Neural progenitor cell (in vitro differentiated cells): Measurements from ENCODE around the gene PPP2R2D. TPM values are rescaled to one million over a fixed set of nuclear protein-coding genes. Genes with fewer than 3 reads are reported as not detected.

Source experiments
- DNase-seq: peaks from one replicate; pipeline ENCODE4 v3.0.0-alpha.2; 2016; ENCODE audit warnings: low spot score
- H2AFZ ChIP-seq: fragments of 200-600 bp; sonication (generic); replicated peaks from 2 replicates; pipeline ENCODE4 v1.6.1; 2016; ENCODE audit warnings: antibody characterized with exemption
- H3F3A ChIP-seq: fragments of 200-600 bp; sonication (generic); 2 replicates; pipeline ENCODE4 v1.6.1; 2016; ENCODE audit warnings: antibody characterized with exemption, low read depth
- H3K27ac ChIP-seq: fragments of 200-600 bp; sonication (generic); 2 replicates; pipeline ENCODE4 v1.5.1; 2016; ENCODE audit warnings: mild to moderate bottlenecking
- H3K27me3 ChIP-seq: fragments of 200-600 bp; sonication (generic); 2 replicates; pipeline ENCODE4 v1.6.1; 2016; ENCODE audit warnings: mild to moderate bottlenecking, moderate library complexity
- H3K36me3 ChIP-seq: fragments of 200-600 bp; sonication (generic); 2 replicates; pipeline ENCODE4 v1.5.1; 2016
- H3K4me1 ChIP-seq: fragments of 200-600 bp; sonication (generic); 2 replicates; pipeline ENCODE4 v1.6.1; 2016; ENCODE audit warnings: mixed run types
- H3K4me2 ChIP-seq: fragments of 200-600 bp; sonication (generic); 2 replicates; pipeline ENCODE4 v1.6.1; 2016
- H3K4me3 ChIP-seq: fragments of 200-600 bp; sonication (generic); 2 replicates; pipeline ENCODE4 v1.5.1; 2016
- H3K79me2 ChIP-seq: fragments of 200-600 bp; sonication (generic); 2 replicates; pipeline ENCODE4 v1.6.1; 2016; ENCODE audit warnings: low read depth
- H3K9ac ChIP-seq: fragments of 200-600 bp; sonication (generic); 2 replicates; pipeline ENCODE4 v1.6.1; 2016
- H3K9me3 ChIP-seq: fragments of 200-600 bp; sonication (generic); 2 replicates; pipeline ENCODE4 v1.5.1; 2016; ENCODE audit warnings: low read depth
- H4K20me1 ChIP-seq: fragments of 200-600 bp; sonication (generic); 2 replicates; pipeline ENCODE4 v1.6.1; 2016; ENCODE audit warnings: low read depth
- H3K27ac Mint-ChIP-seq: 3 replicates; pipeline ENCODE4 v1.8.0; 2021; ENCODE audit warnings: mixed read lengths
- H3K27me3 Mint-ChIP-seq: 2 replicates; pipeline ENCODE4 v1.8.0; 2022; ENCODE audit warnings: low read depth, mild to moderate bottlenecking, inconsistent platforms, moderate library complexity, mixed read lengths; ENCODE audit not compliant: insufficient read depth
- H3K36me3 Mint-ChIP-seq: 3 replicates; pipeline ENCODE4 v1.8.0; 2021; ENCODE audit warnings: mixed read lengths
- H3K4me1 Mint-ChIP-seq: 3 replicates; pipeline ENCODE4 v1.8.0; 2021; ENCODE audit warnings: mixed read lengths
- H3K4me3 Mint-ChIP-seq: 3 replicates; pipeline ENCODE4 v1.8.0; 2021; ENCODE audit warnings: mild to moderate bottlenecking, moderate library complexity, mixed read lengths
- H3K9me3 Mint-ChIP-seq: 3 replicates; pipeline ENCODE4 v1.8.0; 2020; ENCODE audit warnings: mixed read lengths
- CTCF ChIP-seq: fragments of 200-600 bp; sonication (generic); IDR thresholded peaks from 2 replicates; pipeline ENCODE4 v1.5.1; 2017; ENCODE audit warnings: antibody characterized with exemption, mild to moderate bottlenecking
- EZH2 ChIP-seq: fragments of 200-600 bp; sonication (generic); IDR thresholded peaks from 2 replicates; pipeline ENCODE4 v1.6.1; 2017; ENCODE audit warnings: antibody characterized with exemption, mild to moderate bottlenecking, moderate library complexity
- EZH2phosphoT487 ChIP-seq: fragments of 200-600 bp; sonication (generic); IDR thresholded peaks from 2 replicates; pipeline ENCODE4 v1.6.1; 2017; ENCODE audit warnings: antibody characterized with exemption
- total RNA-seq: library from RNA; depleted of rRNA; stranded (reverse); fragments of >200 nt; gene quantifications from 2 replicates; pipeline ENCODE4 v1.2.3, GENCODE V29; 2015; ENCODE audit warnings: low replicate concordance

Gene PPP2R2D
- total RNA-seq, 1 donor from 2014 or later: 28.1 TPM

- Mint-ChIP-seq H3K27me3 (peaks cover 3% of the 10 kb centered on the region), H3K36me3 (peaks cover 29% of the 10 kb centered on the region), H3K9me3 (peaks cover 6% of the 10 kb centered on the region), H3K4me1 (no peaks in the 10 kb centered on the region), H3K4me3 (no peak overlapping the region), H3K27ac (no peak overlapping the region)
- Histone ChIP-seq H2AFZ (no peak overlapping the region), H4K20me1 (no peaks in the 10 kb centered on the region), H3K36me3 (no peaks in the 10 kb centered on the region), H3K79me2 (no peaks in the 10 kb centered on the region), H3K9ac (no peak overlapping the region), H3K27me3 (no peaks in the 10 kb centered on the region), H3K27ac (no peak overlapping the region), H3K9me3 (no peaks in the 10 kb centered on the region), H3K4me3 (no peak overlapping the region), H3K4me1 (no peaks in the 10 kb centered on the region), H3K4me2 (no peak overlapping the region), H3F3A (peaks cover 5% of the 10 kb centered on the region)
- TF ChIP-seq EZH2 (no peak), EZH2phosphoT487 (no peak), CTCF (no peak)
- no peak for DNase-seq
Measured at GRCh38 chr10:131961047-131961776, 60.4 kb downstream of the PPP2R2D start.

- Mint-ChIP-seq H3K27ac (peak overlapping the region; percentile 47), H3K4me1 (no peaks in the 10 kb centered on the region), H3K9me3 (peaks cover 3% of the 10 kb centered on the region), H3K4me3 (no peak overlapping the region), H3K27me3 (peaks cover 2% of the 10 kb centered on the region), H3K36me3 (peaks cover 25% of the 10 kb centered on the region)
- no peak overlapping the region for H3K9ac ChIP-seq
- no peaks in the 10 kb centered on the region for H3K9me3 ChIP-seq
- no peaks in the 10 kb centered on the region for H3K27me3 ChIP-seq
- no peaks in the 10 kb centered on the region for H3K4me1 ChIP-seq
- H4K20me1 ChIP-seq: peaks cover 4% of the 10 kb centered on the region
- H3K4me3 ChIP-seq: no peak overlapping the region
- DNase-seq: no peak
- H3K4me2 ChIP-seq: no peak overlapping the region
- TF ChIP-seq EZH2: no peak
- no peaks in the 10 kb centered on the region for H3K36me3 ChIP-seq
- peaks cover 5% of the 10 kb centered on the region for H3F3A ChIP-seq
- no peak overlapping the region for H2AFZ ChIP-seq
- no peak overlapping the region for H3K27ac ChIP-seq
- no peaks in the 10 kb centered on the region for H3K79me2 ChIP-seq
Measured at GRCh38 chr10:131961777-131962662, 61.2 kb downstream of the PPP2R2D start.

GRCh38 chr10:131963350-131963749 is 62.5 kb downstream of the PPP2R2D start:
- Mint-ChIP-seq H3K4me1 (no peaks in the 10 kb centered on the region), H3K4me3 (no peak overlapping the region), H3K36me3 (peaks cover 17% of the 10 kb centered on the region), H3K27me3 (peaks cover 2% of the 10 kb centered on the region), H3K9me3 (no peaks in the 10 kb centered on the region), H3K27ac (no peak overlapping the region)
- H3K4me1 ChIP-seq: no peaks in the 10 kb centered on the region
- H3K36me3 ChIP-seq: no peaks in the 10 kb centered on the region
- DNase-seq: no peak
- H3K27me3 ChIP-seq: no peaks in the 10 kb centered on the region
- no peak overlapping the region for H3K4me2 ChIP-seq
- H3K9me3 ChIP-seq: no peaks in the 10 kb centered on the region
- no peak overlapping the region for H3K9ac ChIP-seq
- H3K4me3 ChIP-seq: no peak overlapping the region
- H3K27ac ChIP-seq: no peak overlapping the region
- H2AFZ ChIP-seq: no peak overlapping the region
- H3K79me2 ChIP-seq: no peaks in the 10 kb centered on the region
- TF ChIP-seq EZH2: no peak
- no peak for TF ChIP-seq EZH2phosphoT487
- TF ChIP-seq CTCF: no peak
- peaks cover 14% of the 10 kb centered on the region for H4K20me1 ChIP-seq
- H3F3A ChIP-seq: peaks cover 12% of the 10 kb centered on the region
